ENCODE data around the gene TTLL8. TPM values are rescaled to one million over a fixed set of nuclear protein-coding genes. Genes with fewer than 3 reads are reported as not detected.

Gene TTLL8
- total RNA-seq, 2 donors from 2014 or later: not detected

DNA sequence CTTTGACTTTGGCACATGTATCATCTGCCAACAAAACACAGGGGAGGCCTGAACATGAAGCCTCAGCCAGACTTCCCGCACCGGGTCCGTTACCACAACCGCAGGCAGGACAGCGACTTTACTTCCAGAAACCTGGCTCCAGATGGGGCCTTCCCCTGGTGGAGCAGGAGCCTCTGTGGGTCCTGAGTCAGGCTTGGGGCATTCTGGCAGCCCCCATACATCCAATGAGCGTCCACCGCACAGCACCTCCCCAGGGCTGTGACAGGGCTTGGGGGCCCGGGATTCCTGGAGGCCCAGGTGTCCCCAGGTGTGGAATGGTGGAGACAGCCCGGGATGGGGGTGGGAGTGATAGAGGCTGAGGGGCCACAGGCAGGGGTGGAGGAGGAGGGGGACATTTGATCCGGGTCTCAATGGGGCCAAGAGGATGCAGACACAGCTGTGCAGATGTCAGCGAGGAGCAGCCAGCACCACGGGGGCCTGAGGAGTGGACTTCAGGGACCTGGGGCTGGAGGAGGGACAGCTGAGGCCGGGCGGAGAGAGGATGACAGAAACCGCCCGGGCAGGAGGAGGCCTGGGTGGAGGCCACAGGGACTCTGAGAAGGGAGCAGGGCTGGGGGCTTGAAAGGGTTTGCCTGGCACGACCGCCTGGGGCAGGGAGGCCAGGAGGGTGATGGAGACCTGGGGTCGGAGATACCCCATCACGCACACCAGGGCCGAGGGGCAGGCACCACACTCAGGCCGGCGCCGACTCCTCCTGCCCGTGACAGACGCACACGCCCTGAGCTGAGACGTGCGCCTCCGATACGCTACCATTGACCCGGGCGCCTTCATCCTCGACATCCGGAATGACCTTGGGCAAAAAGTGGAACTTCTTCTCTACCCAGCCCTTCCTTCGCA is 8.6 kb downstream of the TTLL8 start:
- DNase-seq (no peak), ATAC-seq (no peak)
- H3K4me3 ChIP-seq: no peak overlapping the region
- H3K9me3 ChIP-seq: no peaks in the 10 kb centered on the region
- no peaks in the 10 kb centered on the region for H3K27me3 ChIP-seq
- 77 to 86% methylated on average over 29 to 34 of the region's 36 CpGs for WGBS, 2 donors
- H3K27ac ChIP-seq: no peak overlapping the region
- no peak for TF ChIP-seq POLR2A (IDR thresholded peaks at IDR 0.05)
- TF ChIP-seq, protein P1, sequence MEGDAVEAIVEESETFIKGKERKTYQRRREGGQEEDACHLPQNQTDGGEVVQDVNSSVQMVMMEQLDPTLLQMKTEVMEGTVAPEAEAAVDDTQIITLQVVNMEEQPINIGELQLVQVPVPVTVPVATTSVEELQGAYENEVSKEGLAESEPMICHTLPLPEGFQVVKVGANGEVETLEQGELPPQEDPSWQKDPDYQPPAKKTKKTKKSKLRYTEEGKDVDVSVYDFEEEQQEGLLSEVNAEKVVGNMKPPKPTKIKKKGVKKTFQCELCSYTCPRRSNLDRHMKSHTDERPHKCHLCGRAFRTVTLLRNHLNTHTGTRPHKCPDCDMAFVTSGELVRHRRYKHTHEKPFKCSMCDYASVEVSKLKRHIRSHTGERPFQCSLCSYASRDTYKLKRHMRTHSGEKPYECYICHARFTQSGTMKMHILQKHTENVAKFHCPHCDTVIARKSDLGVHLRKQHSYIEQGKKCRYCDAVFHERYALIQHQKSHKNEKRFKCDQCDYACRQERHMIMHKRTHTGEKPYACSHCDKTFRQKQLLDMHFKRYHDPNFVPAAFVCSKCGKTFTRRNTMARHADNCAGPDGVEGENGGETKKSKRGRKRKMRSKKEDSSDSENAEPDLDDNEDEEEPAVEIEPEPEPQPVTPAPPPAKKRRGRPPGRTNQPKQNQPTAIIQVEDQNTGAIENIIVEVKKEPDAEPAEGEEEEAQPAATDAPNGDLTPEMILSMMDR (IDR thresholded peaks at IDR 0.05): no peak
- intact Hi-C loops (cut with DNase I): no loop called here
- no peaks in the 10 kb centered on the region for H3K36me3 ChIP-seq (replicated peaks in 1 of 2; ENCODE audit: insufficient read depth in 1 of 2, low read depth in 2 of 2)
- H3K4me1 ChIP-seq: no peaks in the 10 kb centered on the region

DNA sequence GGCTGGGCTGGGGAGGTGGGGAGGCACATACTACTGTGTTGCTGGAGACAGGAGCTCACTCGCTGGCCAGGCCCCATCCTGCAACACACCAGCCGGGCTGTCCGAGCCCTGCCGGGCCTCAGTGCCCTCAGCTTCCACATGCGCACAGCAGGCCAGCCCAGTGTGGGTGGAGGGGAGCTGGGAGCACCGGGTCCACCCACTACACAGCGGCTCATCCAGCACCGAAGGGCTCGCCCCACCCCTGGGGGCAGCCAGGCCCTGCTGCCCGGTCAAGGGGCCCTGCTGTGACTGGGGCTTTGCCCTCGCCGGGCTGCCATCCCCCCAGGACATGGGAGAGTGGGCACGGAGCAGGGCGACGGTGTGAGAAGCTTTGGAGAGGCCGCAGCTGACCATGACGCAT is 9.3 kb downstream of the TTLL8 start:
- DNase-seq: no peak
- TF ChIP-seq, protein P1 (IDR thresholded peaks at IDR 0.05): no peak
- no peak for TF ChIP-seq POLR2A (IDR thresholded peaks at IDR 0.05)
- WGBS, 2 donors: 73 to 100% methylated on average over 2 to 14 of the region's 17 CpGs
- no peaks in the 10 kb centered on the region for H3K9me3 ChIP-seq
- ATAC-seq: no peak
- H3K4me3 ChIP-seq: no peak overlapping the region
- no peak overlapping the region for H3K27ac ChIP-seq
- intact Hi-C loops (cut with DNase I): no loop called here
- no peaks in the 10 kb centered on the region for H3K36me3 ChIP-seq (replicated peaks in 1 of 2; ENCODE audit: insufficient read depth in 1 of 2, low read depth in 2 of 2)
- H3K4me1 ChIP-seq: no peaks in the 10 kb centered on the region
- H3K27me3 ChIP-seq: no peaks in the 10 kb centered on the region

DNA sequence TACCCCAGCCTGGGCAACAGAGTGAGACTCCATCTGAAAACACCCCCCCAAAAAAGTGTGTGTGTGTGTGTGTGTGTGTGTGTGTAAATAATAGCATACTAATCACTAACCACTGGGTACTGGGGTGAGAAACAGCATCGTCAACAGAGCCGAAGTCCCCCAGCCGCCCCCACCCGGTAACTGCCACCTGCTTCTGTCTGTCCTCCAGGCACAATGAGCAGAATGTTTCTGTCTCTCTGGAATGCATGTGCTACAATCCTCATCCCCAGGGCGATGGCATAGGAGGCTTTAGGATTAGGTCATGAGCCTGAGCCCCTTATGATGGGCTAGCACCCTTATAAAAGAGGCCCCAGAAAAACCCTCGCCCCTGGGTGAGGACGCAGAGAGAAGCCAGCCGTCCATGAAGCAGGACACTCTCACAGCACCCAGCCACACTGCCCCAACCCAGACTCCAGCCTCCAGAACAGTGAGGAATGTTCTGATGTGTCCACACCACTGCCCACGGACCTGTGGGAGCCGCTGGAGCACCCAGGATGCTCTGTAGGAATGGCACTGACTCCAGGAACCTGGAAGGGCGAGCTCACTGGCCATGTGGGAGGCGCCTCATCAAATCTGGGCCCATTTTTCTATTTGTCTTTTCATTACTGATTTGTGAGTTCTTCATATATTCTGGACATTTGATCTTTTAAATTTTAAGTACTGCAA is 9.9 kb downstream of the TTLL8 start:
- DNase-seq (no peak), ATAC-seq (no peak)
- H3K4me1 ChIP-seq: no peaks in the 10 kb centered on the region
- intact Hi-C loops (cut with DNase I): no loop called here
- TF ChIP-seq, protein P1 (IDR thresholded peaks at IDR 0.05): no peak
- no peak for TF ChIP-seq POLR2A (IDR thresholded peaks at IDR 0.05)
- H3K27me3 ChIP-seq: no peaks in the 10 kb centered on the region
- H3K9me3 ChIP-seq: no peaks in the 10 kb centered on the region
- H3K36me3 ChIP-seq (replicated peaks in 1 of 2; ENCODE audit: insufficient read depth in 1 of 2, low read depth in 2 of 2): no peaks in the 10 kb centered on the region
- H3K4me3 ChIP-seq: no peak overlapping the region
- no peak overlapping the region for H3K27ac ChIP-seq
- 66 to 77% methylated on average over 11 to 12 of the region's 12 CpGs for WGBS, 2 donors

DNA sequence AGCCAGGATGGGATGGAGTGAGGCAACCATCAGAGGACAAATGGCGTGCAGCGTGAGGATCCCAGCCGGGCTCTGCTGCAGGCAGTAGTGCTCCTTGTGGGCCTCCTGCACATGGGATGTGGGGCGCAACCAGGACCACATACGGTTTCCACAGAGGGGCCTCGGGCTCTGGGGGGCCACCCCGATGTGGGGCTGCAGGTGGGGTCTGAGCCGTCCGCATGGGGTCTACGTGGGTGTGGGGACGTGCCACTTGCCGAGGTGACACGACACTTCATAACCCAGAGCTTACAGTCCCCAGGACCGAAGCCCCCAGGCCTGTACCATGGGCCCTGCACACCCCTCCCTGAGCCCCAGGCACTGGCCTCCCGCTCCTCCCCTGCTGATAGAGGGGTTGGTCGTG is 10.8 kb downstream of the TTLL8 start:
- H3K36me3 ChIP-seq (replicated peaks in 1 of 2; ENCODE audit: insufficient read depth in 1 of 2, low read depth in 2 of 2): no peaks in the 10 kb centered on the region
- DNase-seq: no peak
- no peak overlapping the region for H3K27ac ChIP-seq
- WGBS, 2 donors: 81 to 89% methylated on average over 5 to 12 of the region's 16 CpGs
- H3K4me3 ChIP-seq: no peak overlapping the region
- H3K4me1 ChIP-seq: no peaks in the 10 kb centered on the region
- intact Hi-C loops (cut with DNase I): no loop called here
- H3K27me3 ChIP-seq: no peaks in the 10 kb centered on the region
- H3K9me3 ChIP-seq: no peaks in the 10 kb centered on the region
- no peak for ATAC-seq
- TF ChIP-seq, protein P1 (IDR thresholded peaks at IDR 0.05): no peak
- no peak for TF ChIP-seq POLR2A (IDR thresholded peaks at IDR 0.05)
